ENCODE results near the gene DIPK1B.
A peak's percentile ranks its signal among the peaks of the same experiment; 100 is the strongest.

Gene DIPK1B

DNA sequence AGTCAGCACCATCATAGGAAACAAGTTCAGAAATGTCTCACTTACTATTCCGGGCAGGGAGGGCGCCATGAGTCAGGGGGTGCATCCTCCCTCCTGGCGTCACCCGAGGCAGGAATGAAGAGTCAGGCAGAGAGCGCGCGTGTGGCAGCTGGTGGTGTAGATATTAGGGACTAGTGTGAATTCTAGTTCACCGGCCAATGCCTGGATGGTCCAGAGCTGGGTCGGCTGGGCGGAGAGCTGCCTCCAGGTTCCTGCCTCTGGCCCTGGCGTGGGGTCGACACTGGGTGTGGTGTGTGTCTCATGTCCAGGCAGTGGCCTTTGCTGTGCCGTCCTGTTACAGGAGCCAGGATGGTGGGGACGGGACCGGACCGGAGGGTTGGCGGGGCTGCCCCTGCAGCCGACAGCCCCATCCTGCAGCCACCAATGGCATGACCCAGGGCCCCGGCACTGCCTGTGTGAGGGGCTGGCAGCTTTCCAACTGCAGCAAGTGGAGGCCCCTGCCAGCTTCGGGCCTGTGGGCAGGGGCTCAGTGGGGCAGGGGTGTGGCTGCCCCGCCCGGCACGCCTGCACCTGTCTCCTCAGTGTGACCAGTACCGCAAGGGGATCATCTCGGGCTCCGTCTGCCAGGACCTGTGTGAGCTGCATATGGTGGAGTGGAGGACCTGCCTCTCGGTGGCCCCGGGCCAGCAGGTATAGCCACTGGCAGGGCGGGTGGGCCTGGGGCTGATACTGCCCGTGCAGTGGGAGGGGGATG is 9.1 kb downstream of the DIPK1B start:
- peak; percentile 25 to 38 for DNase-seq

DNA sequence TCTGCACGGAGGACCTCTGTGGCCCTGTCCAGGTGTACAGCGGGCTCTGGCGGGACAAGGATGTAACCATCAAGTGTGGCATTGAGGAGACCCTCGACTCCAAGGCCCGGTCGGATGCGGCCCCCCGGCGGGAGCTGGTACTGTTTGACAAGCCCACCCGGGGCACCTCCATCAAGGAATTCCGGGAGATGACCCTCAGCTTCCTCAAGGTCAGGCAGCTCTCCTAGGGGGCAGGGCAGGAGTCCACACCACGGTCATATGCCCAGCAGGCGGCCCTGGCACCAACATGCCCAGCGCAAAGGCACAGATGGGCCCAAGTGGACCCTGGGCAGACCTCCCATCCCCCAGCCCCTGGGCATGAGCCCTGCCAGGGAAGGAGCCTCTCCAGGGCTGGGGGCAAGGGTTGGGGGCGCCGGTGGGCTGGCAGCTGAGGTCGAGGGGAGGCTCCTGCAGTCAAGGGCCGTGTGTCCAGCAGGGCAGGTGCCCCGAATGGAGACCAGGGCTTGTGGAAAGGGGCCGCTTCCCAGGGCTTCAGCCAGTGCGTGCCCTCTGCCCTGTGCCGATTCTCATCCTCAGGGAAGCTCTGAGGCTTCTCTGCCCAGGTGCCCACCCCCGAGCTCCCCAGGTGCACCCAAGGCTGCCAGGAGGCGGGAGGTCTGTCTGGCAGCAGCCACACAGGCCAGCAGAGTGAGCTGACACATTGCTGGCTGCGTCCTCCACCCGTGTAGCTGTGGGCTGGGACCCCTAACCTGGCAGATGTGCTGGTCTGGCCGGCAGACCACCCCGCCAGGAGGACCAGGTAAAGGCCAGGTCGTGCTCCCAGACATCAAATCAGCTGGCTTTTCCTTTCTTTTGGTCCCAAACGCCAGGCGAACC is 10.0 kb downstream of the DIPK1B start:
- no peak for DNase-seq

DNA sequence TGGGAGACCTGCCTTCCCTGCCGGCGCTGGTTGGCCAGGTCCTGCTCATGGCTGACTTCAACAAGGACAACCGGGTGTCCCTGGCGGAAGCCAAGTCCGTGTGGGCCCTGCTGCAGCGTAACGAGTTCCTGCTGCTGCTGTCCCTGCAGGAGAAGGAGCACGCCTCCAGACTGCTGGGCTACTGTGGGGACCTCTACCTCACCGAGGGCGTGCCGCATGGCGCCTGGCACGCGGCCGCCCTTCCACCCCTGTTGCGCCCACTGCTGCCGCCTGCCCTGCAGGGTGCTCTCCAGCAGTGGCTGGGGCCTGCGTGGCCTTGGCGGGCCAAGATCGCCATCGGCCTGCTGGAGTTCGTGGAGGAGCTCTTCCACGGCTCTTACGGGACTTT is 10.6 kb downstream of the DIPK1B start:
- DNase-seq, result peak; percentile 22 to 33

DNA sequence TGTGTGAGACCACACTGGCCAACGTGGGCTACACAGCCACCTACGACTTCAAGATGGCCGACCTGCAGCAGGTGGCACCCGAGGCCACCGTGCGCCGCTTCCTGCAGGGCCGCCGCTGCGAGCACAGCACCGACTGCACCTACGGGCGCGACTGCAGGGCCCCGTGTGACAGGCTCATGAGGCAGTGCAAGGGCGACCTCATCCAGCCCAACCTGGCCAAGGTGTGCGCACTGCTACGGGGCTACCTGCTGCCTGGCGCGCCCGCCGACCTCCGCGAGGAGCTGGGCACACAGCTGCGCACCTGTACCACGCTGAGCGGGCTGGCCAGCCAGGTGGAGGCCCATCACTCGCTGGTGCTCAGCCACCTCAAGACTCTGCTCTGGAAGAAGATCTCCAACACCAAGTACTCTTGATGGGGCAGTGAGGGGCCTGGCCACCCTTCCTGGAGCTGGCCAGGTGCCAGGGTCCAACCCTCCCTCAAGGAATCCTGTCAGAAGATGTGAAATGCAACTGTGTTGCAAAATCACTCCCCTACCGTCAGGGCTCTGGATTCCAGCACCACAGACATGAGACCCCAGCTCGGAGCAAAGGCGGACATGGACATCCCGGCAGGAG is 11.1 kb downstream of the DIPK1B start:
- DNase-seq, result no peak

DNA sequence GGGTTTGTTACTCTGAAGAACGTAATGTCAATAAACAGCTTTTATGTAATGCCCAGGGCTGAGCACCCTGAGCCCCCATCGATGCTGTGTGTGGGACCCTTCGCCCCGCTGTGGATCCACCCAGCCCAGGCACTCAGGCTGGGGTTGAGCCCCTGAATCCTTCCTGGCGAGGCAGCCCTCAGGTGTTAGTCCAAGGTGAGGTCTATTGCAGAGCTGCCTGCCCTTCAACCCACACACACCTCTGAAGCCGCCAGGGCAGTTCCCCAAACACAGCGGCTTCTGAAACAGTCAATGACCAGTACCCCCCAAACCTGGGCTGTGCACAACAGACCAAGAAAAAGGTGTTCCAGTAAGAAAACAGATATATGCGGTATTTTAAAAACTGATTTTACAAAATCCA is 11.6 kb downstream of the DIPK1B start:
- DNase-seq, result no peak

DNA sequence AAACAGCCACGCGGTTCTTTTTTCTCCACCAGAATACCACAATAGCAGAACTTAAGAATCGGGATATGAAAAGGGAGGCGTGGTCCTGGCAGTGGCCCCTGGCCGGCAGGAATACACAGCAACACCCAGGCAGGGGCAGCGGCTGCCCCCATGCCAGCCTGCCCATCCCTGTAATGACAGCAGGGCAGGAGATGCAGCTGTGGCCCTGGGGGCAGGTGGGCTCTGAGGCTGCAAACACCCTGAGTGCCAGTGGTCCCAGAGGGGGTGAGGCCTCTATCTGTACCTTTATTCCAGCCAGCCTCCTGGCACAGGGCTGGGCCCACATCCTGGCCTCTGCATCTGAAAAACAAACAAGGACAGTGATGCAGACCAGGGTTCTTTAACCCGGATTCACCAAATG is 12.4 kb downstream of the DIPK1B start:
- no peak for DNase-seq

DNA sequence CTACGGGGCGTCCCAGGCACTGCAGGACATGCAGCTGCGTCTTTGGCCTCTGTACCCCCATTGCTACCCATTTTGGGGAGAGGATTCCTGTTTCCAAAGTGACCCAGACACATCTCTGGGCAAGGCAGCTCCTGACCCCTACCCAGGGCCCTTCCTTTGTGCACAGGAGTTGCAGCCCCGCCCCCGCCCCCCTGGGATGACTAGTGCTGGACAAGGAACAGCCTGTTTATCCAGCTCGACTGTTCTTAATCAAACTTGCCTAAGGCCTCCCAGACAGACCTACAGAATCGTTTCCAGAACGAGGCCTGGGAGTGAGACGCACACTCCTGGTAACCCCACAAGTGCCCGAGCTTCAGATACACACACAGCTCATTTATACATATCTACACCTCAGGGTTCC is 13.2 kb downstream of the DIPK1B start:
- DNase-seq, result no peak

DNA sequence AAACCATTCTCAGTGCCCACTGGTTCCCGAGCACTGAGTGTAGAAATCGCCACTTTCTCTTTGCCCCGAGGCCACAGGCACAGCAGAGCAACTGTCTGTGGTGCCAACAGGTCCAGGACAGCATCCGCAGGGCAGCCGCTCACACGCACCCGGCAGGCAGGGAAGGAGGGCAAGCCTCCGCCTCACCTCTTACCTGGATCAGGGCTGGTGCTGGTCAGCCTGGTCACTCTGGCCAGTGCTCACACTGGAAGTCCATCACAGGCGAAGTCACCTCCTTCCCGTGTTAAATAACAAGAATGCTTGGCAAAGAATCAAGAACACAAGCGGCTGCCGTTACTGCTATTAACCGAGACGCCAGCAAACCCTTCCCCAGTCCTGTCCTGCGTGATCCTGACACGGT is 13.7 kb downstream of the DIPK1B start:
- DNase-seq, result no peak

DNA sequence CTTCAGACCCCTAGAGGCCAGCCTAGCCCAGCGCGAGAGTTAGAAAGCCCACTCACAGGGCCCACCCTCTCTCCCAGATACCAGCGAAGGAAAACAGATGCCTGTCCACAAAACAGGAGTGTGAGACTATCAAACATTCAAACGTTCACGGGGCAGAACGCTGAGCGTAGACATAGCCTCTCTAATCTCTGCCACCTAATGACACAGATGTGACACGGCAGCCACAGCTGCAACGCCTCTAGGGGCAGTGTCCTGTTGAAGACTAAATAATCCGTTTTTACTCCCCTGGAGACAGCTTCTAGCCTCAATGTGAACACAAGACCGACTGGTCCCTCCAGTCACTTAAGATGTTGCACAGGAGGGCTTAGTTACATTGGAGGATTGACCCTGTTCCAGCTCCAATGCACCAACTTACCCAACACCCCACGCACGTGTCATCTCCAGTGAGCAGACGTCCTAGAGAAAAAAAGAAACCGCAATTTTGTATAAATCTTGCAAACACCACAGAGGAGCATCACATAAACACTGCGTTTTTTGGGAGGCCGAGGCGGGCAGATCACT is 14.3 kb downstream of the DIPK1B start:
- peak; percentile 35 to 52 for DNase-seq

DNA sequence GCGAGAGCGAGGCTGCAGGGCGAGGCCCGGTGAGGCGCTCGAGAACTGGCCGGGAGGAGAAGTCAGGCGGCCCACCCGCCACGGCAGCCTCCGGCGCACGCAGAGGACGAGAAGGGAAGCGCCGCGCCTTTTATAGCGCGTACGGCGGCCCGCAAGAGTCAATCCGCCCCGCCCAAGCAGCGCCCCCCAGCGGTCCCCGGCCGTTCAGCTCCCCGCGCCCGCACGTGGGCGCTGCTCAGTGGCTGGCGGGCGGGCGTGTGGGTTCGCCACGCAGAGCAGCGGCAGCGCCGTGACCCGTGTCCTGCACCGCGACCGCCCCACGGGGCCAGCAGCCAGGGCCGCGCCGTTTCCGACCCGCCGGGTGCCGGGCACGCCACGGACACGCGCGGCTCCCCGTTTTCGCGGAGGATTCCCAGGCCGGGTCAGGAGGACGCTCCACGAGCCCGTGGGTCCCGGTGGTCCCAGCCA is 15.7 kb downstream of the DIPK1B start:
- peak; percentile 93 for DNase-seq

DNA sequence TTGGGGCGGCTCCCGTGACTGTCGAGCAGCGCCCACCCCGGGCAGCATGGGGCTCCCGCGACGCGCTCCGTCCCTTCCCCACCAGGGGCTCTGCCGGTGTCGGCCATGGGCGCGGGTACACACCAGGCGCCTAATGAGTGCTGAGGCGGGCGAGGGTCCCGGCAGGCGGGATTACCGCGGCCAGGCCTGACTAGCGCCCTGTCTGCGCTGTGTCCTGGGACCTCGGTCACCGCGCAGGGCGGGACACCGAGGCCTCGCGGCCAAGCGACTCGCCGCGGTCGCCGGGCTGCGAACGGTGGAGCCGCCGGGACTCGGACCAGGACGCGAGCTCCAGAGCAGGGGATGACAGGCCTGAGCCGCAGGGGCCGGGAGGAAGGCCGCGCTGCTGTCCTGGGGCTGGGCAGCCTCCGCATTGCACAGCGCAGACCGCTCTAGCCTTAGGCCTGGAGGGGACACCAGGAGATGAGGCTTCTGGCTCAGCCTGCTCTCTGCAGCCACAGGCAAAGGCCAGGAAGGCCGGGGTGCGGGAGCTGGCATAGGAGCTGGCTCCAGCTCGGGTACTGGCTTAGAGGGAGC is 16.3 kb downstream of the DIPK1B start:
- DNase-seq, result peak in 1 of 2 experiments; percentile 37

DNA sequence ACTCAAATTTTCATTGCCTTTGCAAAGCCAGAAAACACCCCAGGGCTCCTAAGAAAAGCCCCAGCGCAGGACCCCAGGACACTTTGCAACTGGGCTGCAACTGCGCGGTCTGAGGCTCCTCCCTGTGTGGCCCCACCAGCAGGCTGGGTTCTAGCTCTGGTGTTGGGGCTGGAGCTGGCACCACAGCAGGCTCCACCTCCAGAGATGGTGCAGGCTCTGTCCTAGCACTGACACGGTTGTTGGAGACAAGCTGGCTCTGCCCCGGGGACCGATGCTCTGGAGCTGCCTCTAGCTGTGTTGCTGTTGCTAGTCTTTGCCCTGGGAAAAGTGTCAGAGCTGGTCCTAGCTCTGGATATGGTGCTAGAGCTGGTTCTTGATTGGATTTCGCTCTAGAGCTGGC is 16.8 kb downstream of the DIPK1B start:
- peak in 1 of 2 experiments; percentile 25 for DNase-seq

DNA sequence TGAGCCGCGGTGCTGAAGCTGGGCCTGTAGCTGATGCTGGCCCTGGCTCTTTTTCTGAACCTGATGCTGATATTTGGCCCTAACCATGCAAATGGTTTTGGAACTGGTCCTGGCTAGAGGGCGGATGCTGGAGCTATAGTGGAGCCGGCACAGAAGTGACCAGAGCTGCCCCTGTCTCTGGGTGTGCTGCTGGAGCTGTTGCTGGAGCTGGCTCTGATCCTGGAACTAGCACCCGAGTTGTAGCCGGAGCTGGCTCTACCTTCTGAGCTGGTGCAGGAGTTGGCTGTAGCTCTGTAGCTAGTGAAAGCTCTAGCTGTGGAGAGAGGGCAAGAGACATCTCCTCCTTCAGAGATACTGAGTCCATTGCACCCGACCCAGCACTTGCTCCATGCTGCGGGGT is 17.6 kb downstream of the DIPK1B start:
- no peak for DNase-seq

DNA sequence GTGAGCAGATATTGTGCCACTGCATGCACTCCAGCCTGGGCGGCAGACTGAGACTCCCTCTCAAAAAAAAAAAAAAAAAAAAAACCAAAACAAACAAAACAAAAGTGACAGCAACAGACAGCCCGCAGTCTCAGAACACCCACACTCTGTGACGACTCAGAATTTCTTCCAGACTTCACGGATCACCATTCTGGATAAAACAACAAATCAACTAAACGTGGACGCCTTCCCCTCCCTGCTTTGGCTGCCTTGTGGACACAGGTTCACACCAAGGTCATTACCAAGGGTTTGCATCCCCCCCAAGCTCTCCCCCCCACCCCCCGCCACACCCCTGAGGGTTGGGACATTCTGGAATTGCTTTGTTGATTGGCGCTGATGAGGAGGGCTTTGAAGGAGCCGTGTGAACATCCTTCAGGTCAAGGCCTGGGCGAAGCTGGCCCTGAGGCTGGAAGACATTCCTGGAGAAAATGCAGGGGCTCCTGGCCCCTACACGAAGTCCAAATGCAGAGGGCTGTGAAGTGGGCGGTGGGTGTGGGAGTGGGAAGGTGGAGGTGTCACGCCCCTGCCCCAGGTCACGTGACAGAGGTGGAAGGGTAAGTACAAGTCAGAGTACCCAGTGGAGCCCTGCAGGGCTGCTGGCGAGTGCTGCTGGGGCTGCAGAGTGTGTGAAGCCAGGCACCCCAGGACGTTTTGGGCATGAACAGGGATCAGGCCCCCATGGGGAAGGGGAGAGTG is 20.2 kb downstream of the DIPK1B start:
- no peak for DNase-seq

DNA sequence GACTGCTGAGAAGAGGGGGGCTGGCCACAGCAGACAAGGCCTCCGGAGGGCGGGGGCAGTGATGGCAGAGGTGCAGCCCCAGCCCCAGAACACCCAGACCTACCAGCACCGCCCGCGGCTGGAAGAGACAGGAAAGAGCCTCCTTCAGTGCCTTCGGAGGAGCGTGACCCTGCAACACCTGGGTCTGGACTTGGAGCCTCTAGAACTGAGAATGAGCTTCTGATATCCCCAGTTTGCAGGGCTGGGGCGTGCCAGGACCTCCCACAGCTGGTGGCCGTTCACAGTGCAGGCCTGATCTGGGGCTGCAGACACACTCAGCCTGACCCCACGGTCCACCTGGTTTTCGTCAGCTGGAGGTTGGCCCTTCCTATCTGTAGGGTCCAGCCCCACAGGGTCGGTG is 21.2 kb downstream of the DIPK1B start:
- DNase-seq, result no peak

DNA sequence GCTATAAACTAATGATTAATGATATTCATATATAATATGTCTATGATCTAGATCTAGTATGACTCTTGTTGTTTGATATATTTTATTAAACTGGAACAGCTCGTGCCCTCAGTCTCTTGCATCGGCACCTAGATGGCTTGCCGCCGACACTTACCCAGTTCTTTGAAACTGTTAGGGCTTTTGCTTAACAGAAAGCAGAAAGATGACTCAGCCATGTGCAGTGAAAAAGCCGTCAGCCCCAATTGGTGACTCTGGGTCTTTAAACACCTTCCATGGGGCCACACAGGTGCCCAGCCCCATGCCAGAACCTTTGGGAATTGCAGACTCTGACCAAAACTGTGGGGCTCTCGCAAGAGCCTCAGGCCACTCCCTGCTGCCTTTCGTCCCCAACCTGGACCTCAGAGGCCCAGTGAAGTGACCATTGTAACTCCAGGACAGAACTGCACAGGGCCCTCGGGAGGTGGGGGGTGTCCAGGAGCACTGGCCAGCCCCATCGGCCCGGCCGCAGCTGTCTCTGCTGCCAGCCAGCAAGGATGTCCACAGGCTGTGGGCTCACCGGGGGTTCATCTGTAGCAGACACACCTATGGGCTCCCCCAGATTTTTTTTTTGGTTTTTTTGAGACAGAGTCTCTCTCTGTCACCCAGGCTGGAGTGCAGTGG is 22.6 kb downstream of the DIPK1B start:
- peak in 1 of 2 experiments; percentile 37 for DNase-seq

DNA sequence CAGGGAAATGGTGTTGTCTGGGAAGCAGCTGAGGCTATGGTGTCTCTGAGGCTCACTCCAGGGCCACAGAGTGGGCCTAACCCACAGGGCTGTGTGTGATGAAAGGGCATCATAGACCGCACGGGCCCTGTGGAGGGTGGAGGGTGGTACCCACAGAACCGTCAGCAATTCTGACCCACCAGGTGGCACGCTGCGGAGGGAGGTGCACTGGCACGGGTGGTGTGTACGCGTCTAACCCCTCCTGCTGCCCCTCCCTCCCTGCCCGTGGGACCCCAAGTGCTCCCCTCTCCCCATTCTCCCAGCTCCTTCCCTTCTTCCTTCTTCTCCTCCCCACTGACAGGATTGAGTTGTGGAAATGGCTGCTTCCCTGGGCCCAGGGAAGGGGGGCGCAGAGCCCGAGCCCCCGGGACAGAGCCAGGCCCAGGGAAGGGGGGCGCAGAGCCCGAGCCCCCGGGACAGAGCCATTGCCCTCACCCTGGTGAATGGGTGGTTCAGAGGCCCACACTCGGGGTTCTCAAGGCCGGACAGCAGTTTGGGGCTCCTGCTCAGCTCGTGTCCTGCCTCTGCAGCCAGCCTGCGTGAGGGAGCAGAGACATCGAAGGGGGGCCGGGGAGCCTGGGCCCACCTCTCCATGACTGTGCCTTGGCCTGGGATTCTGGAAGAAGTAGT is 23.6 kb downstream of the DIPK1B start:
- no peak for DNase-seq

DNA sequence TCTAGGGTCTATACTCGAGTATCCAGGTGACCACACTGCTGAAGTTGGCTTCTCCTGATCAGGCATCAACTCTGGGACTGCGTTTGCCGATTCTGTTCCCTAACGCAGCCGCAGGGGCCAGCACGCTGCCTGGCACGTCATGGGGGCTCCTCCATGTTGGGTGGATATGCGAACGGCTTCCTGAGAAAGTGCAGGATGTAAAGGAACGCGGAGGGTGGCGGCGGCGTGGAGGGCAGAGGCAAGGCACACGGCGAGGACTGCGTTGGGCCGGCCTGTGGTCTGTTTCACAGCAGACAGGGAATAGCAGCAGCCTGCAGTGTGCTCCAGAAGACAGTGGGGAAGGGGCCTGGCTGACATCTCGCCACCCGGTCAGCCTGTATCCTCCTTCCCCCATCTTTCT is 26.6 kb downstream of the DIPK1B start:
- DNase-seq, result no peak

DNA sequence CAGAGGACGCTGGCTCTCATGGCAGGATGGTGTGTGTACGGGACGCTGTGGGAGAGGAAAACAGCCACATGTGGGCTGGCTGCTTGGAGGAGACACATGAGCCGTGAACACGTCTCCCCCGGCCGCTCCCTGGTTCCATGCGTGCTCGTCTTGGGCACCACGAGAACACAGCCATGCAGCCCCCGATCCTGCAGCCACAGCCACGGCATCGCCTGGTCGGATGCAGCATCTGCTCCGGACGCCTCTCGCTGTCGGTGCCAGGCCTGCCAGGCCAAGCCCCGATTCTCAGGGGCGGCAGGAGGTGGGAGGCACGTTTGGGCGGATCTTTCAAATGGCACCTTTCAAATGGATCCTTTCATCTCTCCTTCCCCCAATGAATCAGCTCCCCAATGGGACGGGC is 27.1 kb downstream of the DIPK1B start:
- DNase-seq, result no peak

DNA sequence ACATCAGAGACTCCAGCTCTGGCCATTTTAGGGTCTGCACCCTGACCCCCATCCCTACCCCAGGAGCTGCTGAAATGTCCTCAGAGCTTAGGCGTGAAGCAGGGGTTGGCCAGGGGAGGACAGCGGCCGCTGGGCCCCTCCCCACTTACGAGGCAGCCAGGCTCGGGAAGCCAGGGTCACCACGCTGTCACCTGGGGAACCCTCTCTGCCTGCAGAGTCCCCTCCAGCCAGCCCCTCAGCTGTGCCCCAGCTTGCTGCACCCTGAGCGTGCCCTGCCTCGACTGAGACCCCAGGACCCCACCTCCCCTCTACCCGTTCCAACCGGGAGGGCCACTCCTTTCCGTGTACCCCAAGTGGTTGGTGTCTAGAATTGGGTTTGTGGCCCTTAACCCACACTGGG is 27.7 kb downstream of the DIPK1B start:
- no peak for DNase-seq

DNA sequence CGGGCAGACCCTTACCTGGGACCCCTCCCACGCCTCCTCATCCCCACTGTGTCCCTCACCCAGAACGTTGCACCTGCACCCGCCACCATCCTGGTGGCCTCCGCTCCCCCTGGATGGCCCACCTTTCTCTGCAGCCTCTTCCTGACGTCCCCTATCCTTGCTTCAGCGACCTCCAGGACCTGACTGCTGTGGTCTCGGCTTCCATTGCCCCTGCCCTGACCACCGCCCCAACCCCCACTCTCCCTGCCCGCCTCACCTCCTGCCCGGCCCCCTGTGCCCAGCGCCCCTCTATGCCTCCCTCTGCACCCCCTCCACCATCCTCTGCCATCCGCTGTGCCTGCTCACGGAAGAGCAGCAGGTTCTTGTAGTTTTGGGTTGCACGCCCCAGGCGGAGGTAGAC is 28.1 kb downstream of the DIPK1B start:
- no peak for DNase-seq
